Measurements from ENCODE around the gene AUH.

Gene AUH

DNA sequence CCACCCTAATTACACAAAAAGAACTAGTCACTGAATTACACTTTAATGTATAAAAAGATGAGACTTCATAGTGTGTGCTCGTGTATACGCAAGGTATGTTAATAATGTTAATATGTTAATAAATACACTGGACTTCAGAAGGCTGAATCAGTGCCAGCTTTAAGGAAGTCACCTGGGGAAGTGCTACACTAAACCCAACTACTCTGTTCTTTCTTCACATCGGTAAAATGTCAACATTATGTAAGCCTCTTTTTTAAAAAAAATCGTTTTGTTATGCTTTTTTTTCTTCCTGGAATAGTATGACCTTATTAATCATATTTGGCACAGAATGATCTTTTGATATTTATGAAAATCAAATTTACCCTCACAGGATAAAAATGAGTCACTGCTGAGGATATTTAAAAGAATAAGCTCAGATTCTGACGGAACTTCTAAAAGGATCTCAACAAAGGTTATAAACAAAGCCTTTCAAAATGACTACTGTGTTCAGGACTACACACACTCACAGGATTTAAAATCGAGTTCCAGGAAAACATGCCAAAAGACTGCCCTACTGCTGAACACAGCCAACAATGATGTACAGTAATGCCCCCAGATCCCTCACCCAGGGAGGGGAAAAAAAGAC, 75.9 kb downstream of the AUH start:
- DNase-seq = no peak

- DNase-seq = no peak
Observed at GRCh38 chr9:91282292-91282691, 79.4 kb downstream of the AUH start.

DNA sequence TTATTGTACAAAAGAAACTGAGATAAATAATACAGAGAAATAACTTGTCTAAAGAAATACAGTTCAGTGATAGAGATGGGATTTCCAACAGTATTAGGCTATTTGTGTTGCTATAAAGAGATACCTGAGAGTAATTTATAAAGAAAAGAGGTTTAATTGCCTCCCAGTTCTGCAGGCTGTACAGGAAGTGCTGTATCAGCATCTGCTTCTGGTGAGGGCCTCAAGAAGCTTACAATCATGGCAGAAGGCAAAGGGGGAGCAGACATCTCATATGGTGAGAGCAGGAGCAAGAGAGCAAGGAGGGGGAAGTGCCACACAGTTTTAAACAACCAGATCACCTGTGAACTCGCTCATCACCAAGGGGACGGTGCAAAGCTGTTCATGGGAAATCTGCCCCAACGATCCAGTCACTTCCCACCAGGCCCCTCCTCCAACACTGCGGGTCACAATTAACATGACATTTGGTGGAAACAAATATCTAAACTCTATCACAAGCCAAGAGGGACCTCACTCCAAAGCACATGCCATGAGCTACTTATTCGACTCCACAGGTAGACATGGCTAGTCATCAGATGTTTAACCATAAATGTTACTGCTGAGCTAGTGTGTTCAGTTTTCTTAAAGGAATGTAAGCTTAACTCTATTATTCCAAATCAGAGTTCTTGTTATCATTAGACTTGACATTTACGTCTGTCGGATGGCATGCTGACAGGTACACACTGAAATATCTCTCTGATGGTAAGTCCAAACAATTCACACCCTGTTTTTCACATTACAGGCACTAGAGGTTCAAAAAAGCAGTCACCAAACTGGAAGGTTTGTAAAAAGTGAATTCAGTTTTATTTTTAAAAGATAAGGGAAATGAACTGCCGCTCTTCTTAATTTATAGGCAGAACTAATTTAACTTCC, 82.2 kb downstream of the AUH start:
- no peak for DNase-seq

- no peak for DNase-seq
Observed at GRCh38 chr9:91276513-91276912, 85.2 kb downstream of the AUH start.

DNA sequence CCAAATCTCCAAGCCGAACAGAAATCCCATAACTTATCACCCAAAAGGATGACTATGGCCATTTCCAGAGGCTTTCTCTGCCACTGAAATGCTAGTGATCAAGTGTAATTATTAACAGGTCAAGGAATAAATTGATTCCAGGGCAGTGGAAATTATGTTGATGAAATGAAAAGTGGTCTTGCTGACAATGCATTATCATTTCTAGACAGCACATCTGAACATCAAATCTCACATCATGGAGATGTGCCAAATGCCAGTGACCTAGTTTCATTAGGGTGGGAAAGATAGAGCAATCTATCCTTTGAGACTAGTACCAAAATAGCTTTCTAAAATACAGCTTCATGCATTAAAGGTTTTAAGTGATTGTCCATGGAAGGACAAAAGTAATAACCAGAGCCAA, 86.1 kb downstream of the AUH start:
- DNase-seq = no peak

DNA sequence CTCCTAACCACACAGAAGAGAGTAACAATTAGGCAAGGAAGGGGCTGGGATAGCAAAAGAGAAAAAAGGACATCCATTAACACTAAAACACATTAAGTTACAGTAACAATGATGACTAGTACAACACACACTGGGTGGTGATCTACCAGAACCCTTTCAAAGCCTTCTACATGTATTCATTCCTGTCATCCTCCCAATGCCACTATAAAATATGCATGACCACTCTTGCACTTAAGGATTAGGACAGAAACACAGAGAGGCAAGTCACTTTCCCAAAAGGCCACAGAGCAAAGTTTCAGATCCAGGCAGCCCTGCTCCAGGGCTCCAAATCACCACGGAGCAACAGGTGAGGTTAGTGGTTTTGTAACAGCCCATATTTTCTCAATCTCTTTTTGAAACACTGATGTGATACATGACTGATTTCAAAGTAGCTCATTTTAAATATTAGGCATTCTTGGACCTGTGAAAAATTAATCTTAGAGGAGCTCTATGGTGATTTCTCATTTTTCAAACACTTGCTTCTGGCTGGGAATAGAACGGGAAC, 86.7 kb downstream of the AUH start:
- no peak for DNase-seq

- DNase-seq = no peak
Observed at GRCh38 chr9:91273853-91274552, 87.7 kb downstream of the AUH start.

DNA sequence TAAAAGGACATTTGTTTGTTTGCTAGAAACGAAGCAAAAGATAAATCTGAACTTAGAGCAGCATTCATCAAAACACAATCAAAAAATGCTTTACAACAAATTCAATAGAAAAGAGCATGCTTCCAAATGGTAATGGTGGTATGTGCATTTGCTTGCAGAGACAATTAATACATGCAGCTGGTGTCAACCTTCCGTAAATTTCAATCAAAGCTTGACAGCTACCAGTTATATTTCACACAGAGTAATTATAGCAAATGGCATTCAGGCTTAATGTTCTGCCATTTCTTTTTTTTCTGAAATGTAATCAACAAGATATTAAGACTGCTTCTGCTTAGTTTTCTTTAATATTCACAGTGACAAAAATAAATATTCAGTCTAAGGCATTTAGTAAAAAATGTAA, 90.6 kb downstream of the AUH start:
- no peak for DNase-seq

GRCh38 chr9:91269907-91270491, 91.7 kb downstream of the AUH start:
- no peak for DNase-seq

GRCh38 chr9:91266448-91266847, 95.3 kb downstream of the AUH start:
- DNase-seq = no peak

DNA sequence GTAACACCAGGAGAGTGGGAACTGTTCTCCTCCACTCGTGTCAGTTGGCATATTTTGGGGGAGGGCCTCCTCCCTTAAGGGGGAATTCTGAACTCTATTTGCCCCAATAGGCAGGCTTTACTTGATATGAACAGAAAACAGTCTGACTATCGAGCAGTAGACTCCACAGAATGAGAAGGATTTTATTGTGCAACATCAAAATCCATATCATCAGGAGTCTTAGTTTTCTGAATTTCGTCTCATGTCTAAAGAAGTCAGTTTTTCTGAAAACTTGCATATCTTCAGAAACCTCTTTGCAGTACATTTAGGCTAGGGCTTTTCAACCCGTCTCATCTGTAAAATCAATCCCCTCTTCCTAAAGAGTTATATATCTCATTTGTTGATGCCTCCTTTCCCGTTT, 96.2 kb downstream of the AUH start:
- DNase-seq = no peak

GRCh38 chr9:91261417-91261816, 100.3 kb downstream of the AUH start:
- no peak for DNase-seq

DNA sequence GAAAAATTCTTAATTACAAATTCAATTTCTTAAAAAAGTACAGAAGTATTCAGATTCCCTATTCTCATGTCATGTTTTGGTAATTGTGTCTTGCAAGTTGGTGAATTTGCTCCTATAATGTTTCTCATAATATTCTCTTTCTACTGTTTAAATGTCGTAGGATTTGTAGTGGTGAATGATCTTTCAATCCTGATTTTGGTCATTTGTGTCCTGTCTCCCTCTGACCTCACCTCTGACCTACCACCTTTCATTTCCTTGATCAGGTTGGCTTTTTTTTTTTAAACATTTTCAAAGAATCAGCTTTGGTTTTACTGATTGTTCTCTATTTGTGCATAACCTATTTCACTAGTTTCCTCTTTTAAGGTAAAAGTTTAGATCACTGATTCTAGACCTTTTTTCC, 102.6 kb downstream of the AUH start:
- DNase-seq = no peak

DNA sequence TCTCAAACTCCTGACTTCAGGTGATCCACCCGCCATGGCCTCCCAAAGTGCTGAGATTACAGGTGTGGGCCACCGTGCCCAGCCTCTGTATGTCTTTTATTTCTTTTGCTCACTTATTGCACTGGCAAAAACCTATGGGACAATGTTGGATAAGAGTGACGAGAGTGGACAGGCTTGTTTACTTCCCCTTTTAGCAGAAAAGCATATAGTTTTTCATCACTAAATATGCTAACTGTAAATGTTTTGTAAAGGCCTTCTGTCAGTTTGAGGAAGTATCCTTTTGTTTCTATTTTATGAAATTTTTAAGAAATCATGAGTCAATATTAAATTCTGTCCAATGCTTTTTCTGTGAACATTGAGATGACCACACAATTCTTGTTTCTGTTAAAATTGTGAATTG, 103.3 kb downstream of the AUH start:
- DNase-seq = no peak

- DNase-seq = no peak
Observed at GRCh38 chr9:91256235-91256634, 105.5 kb downstream of the AUH start.

DNA sequence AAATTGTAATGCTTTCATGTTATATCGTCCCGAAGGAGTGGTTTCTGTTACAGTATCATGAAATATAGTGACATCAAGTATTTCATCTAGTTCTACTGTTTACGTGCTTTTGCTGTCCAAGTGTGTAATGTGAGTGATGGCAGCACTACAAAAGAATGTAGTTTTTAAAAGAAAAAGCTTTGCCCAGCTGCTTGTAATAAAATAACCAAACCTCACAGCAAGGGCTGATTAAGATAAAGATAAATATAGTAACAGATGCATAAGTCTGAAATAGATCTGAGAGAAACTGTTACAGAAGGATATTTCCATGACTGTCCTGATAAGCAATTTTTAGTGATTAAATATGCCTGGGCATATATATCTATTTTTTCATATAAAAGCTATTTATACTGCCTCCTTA, 106.4 kb downstream of the AUH start:
- DNase-seq = no peak

DNA sequence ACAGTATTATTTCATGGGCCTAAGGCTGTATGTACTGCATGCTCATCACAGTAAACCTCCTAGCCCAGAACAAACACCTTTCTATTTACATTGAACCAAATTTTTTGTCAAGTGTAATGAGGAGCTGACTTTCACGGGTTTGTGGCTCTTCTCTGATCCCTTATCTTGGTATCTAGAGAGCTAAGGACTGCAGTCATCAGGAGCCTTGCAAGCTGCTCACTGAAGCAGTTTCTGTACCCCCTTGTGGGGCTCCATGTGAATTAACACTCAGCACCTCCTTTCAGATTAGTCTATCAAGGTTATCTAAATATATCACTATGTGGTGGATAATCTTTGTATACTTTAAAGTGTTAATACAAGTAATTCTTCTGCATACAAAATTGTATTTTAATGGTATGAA, 108.2 kb downstream of the AUH start:
- no peak for DNase-seq

- no peak for DNase-seq
Observed at GRCh38 chr9:91248707-91249106, 113.0 kb downstream of the AUH start.

DNA sequence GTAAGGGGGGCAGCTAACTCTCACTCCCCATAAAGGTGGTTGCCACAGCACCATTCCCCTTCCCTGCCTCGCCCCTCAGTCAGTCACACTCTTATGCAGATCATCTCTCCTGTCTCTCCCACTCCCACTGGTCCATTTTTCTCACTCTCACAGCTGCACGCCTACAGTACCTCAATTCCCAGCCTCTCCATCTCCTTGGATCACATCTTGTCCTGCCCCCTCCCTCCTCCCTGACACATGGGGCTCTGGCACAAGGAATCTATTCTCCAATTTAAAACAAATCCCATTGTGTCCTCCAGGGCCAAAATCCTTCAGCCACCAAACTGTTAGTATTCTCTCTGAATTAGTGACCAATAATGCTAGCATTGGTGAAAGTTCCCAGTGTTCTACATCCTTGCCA, 114.4 kb downstream of the AUH start:
- DNase-seq = no peak

DNA sequence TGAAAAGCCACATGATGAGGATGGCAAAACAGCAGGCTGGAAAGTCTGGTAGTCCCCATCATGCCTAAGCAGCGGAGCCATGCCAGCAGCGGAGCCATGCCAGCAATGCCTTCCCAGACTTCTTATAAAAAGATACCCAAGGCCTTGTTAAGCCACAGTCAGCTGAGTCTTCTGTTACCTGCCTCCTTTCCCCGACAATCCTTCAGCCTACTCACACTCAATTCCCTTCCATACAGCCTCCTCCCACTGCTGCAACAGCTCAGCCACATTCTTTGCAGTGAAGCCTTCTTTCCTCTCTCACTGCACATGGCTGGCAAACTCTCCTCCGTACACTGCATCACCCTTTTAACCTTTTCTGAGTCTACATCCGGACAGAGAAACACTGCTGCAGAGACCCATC, 114.9 kb downstream of the AUH start:
- DNase-seq = no peak

DNA sequence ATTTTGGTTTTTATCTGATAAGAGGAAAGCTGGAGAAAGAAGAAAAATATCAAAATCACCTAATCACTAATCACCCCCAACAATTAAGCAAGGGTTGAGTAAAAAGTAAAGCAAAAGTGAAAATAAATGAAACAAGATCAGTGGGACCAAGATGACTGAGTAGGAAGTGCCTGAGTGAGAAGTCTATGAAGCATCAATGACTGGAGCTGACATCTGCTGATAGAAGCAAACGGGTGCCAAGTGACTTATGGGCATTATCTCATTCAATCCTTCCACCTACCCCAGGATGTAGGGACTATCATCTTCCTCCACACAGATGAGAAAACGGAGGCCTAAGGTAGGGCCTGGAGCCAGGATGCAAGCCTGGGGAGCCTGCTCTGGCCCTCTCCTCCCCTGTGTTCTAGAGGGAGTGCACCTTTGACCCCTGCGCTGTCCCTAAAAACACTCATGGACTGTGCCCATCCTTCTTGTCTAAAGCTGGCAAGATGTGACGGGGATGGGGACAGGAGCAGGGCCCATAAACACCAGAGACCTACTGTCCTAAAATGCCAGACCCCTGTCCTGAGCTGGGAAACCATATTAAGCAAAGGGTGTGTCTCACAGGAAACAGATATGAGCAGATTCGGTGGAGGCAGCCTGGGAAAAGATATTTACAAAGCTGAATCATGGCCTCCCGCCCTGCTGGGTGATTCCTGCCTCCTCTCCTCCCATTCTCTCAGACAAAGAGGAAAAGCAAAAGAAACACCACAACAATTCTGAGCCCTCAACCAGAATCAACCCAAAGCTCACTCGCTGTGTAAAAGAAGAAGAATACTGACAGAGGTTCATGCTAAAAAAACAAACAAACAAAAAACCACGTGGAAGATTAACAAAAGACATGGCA, 116.0 kb downstream of the AUH start:
- no peak for DNase-seq

GRCh38 chr9:91243029-91243428, 118.7 kb downstream of the AUH start:
- no peak for DNase-seq

All from NCI-H1694 treated with DMSO at 0.1 percent for 48 hours (cell line).